T47D (cell line): ENCODE results near the gene GRIP1.

Source experiments
- DNase-seq, 2 experiments: peaks; one replicate each; pipeline versions ENCODE4 v3.0.0 to v3.0.0-alpha.2; 2011 to 2012; ENCODE audit warnings: low read depth in 1 of 2, low spot score in 1 of 2
- JUND ChIP-seq: IDR thresholded peaks from 2 replicates; pipeline ENCODE4 v1.6.1; 2012; ENCODE audit warnings: low read depth
- in situ Hi-C: cut with HindIII; loops from 2 replicates; pipeline ENCODE4 v1.10.0; 2016; ENCODE audit warnings: low sequenced_read_pairs, low pct_unique_long_range_greater_than_20kb

The GRIP1 gene

GRCh38 chr12:66345956-66346355, 332.9 kb downstream of the GRIP1 start:
- no peak for DNase-seq
- in situ Hi-C loops: no loop called here

GRCh38 chr12:66345212-66345611, 333.7 kb downstream of the GRIP1 start:
- in situ Hi-C loops: no loop called here
- no peak for TF ChIP-seq JUND
- DNase-seq: no peak

More at GRCh38 chr12:66345956-66346355, 332.9 kb downstream of the GRIP1 start:
- TF ChIP-seq JUND: no peak

GRCh38 chr12:66341126-66341525, 337.8 kb downstream of the GRIP1 start:
- in situ Hi-C loops: no loop called here
- no peak for DNase-seq
- TF ChIP-seq JUND: no peak

GRCh38 chr12:66340131-66340530, 338.7 kb downstream of the GRIP1 start:
- no peak for DNase-seq
- in situ Hi-C loops: no loop called here
- TF ChIP-seq JUND: no peak

- DNase-seq: no peak
- no peak for TF ChIP-seq JUND
- in situ Hi-C loops: no loop called here
These were observed 341.4 kb downstream of the GRIP1 start for GRCh38 chr12:66337381-66338010.

- DNase-seq: no peak
- TF ChIP-seq JUND: no peak
- in situ Hi-C loops: no loop called here
These were observed 343.1 kb downstream of the GRIP1 start for GRCh38 chr12:66335746-66336145.

GRCh38 chr12:66331814-66332213, 347.1 kb downstream of the GRIP1 start:
- no peak for TF ChIP-seq JUND
- DNase-seq: no peak
- in situ Hi-C loops: no loop called here

GRCh38 chr12:66331016-66331415, 347.9 kb downstream of the GRIP1 start:
- in situ Hi-C loops: no loop called here
- TF ChIP-seq JUND: no peak
- DNase-seq: no peak

GRCh38 chr12:66329941-66330340, 348.9 kb downstream of the GRIP1 start:
- in situ Hi-C loops: no loop called here
- no peak for TF ChIP-seq JUND

GRCh38 chr12:66323017-66323416, 355.9 kb downstream of the GRIP1 start:
- in situ Hi-C loops: no loop called here
- TF ChIP-seq JUND: no peak
- DNase-seq: no peak

More at GRCh38 chr12:66329941-66330340, 348.9 kb downstream of the GRIP1 start:
- no peak for DNase-seq

GRCh38 chr12:66321435-66321834, 357.4 kb downstream of the GRIP1 start:
- in situ Hi-C loops: no loop called here
- no peak for TF ChIP-seq JUND
- no peak for DNase-seq

- no peak for TF ChIP-seq JUND
- in situ Hi-C loops: no loop called here
- DNase-seq: no peak
These were observed 357.9 kb downstream of the GRIP1 start for GRCh38 chr12:66320996-66321395.

GRCh38 chr12:66319266-66319954, 359.5 kb downstream of the GRIP1 start:
- TF ChIP-seq JUND: no peak
- in situ Hi-C loops: no loop called here
- DNase-seq: no peak

- in situ Hi-C loops: no loop called here
- no peak for TF ChIP-seq JUND
- no peak for DNase-seq
These were observed 364.6 kb downstream of the GRIP1 start for GRCh38 chr12:66314278-66314677.
